Measurements from ENCODE around the gene LASP1. TPM values are rescaled to one million over a fixed set of nuclear protein-coding genes. Genes with fewer than 3 reads are reported as not detected.

Gene LASP1
- total RNA-seq, 1 experiment from 2014 or later, result 78.3 TPM

GRCh38 chr17:38896346-38896954 is 26.6 kb downstream of the LASP1 start:
- H3K4me3 ChIP-seq (ENCODE audit: low read depth, low read length, poor library complexity, severe bottlenecking), result no peak overlapping the region
- H3K27me3 ChIP-seq (replicated peaks; ENCODE audit: insufficient read depth, low read depth, low read length, poor library complexity), result no peaks in the 10 kb centered on the region
- POLR2A ChIA-PET (ENCODE audit: low non-redundant PET), result no interaction called here
- no peaks in the 10 kb centered on the region for H3K4me1 ChIP-seq (ENCODE audit: insufficient read depth, low read length, poor library complexity, severe bottlenecking)
- peaks cover 2% of the 10 kb centered on the region for H3K36me3 ChIP-seq (ENCODE audit: insufficient read depth, low read length, poor library complexity, severe bottlenecking)
- H3K9me3 ChIP-seq (ENCODE audit: low read depth, low read length, poor library complexity, severe bottlenecking), result no peaks in the 10 kb centered on the region
- DNase-seq (ENCODE audit: low spot score), result no peak
- TF ChIP-seq, protein P1, sequence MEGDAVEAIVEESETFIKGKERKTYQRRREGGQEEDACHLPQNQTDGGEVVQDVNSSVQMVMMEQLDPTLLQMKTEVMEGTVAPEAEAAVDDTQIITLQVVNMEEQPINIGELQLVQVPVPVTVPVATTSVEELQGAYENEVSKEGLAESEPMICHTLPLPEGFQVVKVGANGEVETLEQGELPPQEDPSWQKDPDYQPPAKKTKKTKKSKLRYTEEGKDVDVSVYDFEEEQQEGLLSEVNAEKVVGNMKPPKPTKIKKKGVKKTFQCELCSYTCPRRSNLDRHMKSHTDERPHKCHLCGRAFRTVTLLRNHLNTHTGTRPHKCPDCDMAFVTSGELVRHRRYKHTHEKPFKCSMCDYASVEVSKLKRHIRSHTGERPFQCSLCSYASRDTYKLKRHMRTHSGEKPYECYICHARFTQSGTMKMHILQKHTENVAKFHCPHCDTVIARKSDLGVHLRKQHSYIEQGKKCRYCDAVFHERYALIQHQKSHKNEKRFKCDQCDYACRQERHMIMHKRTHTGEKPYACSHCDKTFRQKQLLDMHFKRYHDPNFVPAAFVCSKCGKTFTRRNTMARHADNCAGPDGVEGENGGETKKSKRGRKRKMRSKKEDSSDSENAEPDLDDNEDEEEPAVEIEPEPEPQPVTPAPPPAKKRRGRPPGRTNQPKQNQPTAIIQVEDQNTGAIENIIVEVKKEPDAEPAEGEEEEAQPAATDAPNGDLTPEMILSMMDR (conservative IDR thresholded peaks at IDR 0.05; ENCODE audit: low read depth, low read length), result no peak
- no peak for TF ChIP-seq EZH2 (IDR thresholded peaks at IDR 0.05; ENCODE audit: borderline replicate concordance, low read depth, low read length, poor library complexity, severe bottlenecking)
- CTCF ChIA-PET, result no interaction called here
- BruUV-seq (replicated peaks), result no TSS peak
- intact Hi-C loops (cut with micrococcal nuclease; ENCODE audit: unreplicated experiment), result no loop called here
- no peak overlapping the region for H3K27ac ChIP-seq (ENCODE audit: low read depth, low read length, poor library complexity, severe bottlenecking)

- TF ChIP-seq, protein P1 (conservative IDR thresholded peaks at IDR 0.05; ENCODE audit: low read depth, low read length), result no peak
- TF ChIP-seq EZH2 (IDR thresholded peaks at IDR 0.05; ENCODE audit: borderline replicate concordance, low read depth, low read length, poor library complexity, severe bottlenecking), result no peak
- H3K4me1 ChIP-seq (ENCODE audit: insufficient read depth, low read length, poor library complexity, severe bottlenecking), result no peaks in the 10 kb centered on the region
- no peaks in the 10 kb centered on the region for H3K27me3 ChIP-seq (replicated peaks; ENCODE audit: insufficient read depth, low read depth, low read length, poor library complexity)
- no peak for DNase-seq (ENCODE audit: low spot score)
- no peak overlapping the region for H3K27ac ChIP-seq (ENCODE audit: low read depth, low read length, poor library complexity, severe bottlenecking)
- no peak overlapping the region for H3K4me3 ChIP-seq (ENCODE audit: low read depth, low read length, poor library complexity, severe bottlenecking)
- no TSS peak for BruUV-seq (replicated peaks)
- POLR2A ChIA-PET (ENCODE audit: low non-redundant PET), result no interaction called here
- intact Hi-C loops (cut with micrococcal nuclease; ENCODE audit: unreplicated experiment), result no loop called here
- CTCF ChIA-PET, result no interaction called here
- H3K36me3 ChIP-seq (ENCODE audit: insufficient read depth, low read length, poor library complexity, severe bottlenecking), result no peaks in the 10 kb centered on the region
- H3K9me3 ChIP-seq (ENCODE audit: low read depth, low read length, poor library complexity, severe bottlenecking), result no peaks in the 10 kb centered on the region
Measured at GRCh38 chr17:38897176-38897575, 27.3 kb downstream of the LASP1 start.

DNA sequence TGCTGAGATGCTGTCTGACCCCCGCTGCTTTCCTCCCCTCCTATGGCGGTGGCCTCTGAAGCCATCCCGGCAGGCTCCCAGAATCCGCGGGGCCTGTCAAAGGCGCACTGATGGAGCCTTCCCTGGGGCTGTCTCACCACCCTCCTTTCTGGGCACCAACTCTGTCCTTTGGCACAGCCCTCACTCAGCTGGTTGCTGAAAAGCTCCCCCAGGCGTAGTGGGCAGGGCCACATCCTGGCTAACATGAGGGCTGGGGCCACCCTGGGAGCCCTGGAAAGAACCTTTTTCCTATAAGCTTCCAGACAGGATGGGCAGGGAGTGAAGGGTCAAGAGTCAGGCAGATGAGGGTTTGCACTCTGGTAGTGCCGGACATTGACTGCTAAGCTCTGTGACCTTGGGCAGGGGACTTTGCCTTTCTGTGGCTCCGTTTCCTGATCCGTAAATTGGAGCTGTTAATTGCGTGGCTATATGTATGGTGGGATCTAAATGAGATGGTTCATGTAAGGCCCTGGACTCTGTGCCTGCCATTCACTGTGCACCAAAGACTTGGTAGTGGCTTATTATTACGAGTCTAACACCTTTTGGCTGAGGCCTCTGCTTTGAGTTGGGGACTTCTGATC is 27.9 kb downstream of the LASP1 start:
- CTCF ChIA-PET, result no interaction called here
- no peaks in the 10 kb centered on the region for H3K4me1 ChIP-seq (ENCODE audit: insufficient read depth, low read length, poor library complexity, severe bottlenecking)

More for the DNA sequence above, 27.9 kb downstream of the LASP1 start:
- Histone ChIP-seq H3K9me3 (ENCODE audit: low read depth, low read length, poor library complexity, severe bottlenecking) (no peaks in the 10 kb centered on the region), H3K27me3 (replicated peaks; ENCODE audit: insufficient read depth, low read depth, low read length, poor library complexity) (no peaks in the 10 kb centered on the region), H3K36me3 (ENCODE audit: insufficient read depth, low read length, poor library complexity, severe bottlenecking) (no peaks in the 10 kb centered on the region), H3K4me3 (ENCODE audit: low read depth, low read length, poor library complexity, severe bottlenecking) (no peak overlapping the region), H3K27ac (ENCODE audit: low read depth, low read length, poor library complexity, severe bottlenecking) (no peak overlapping the region)
- POLR2A ChIA-PET (ENCODE audit: low non-redundant PET), result no interaction called here
- intact Hi-C loops (cut with micrococcal nuclease; ENCODE audit: unreplicated experiment), result no loop called here
- DNase-seq (ENCODE audit: low spot score), result no peak
- TF ChIP-seq EZH2 (IDR thresholded peaks at IDR 0.05; ENCODE audit: borderline replicate concordance, low read depth, low read length, poor library complexity, severe bottlenecking), result no peak
- TF ChIP-seq, protein P1 (conservative IDR thresholded peaks at IDR 0.05; ENCODE audit: low read depth, low read length), result no peak
- no TSS peak for BruUV-seq (replicated peaks)
